DOHH2 (cell line): ENCODE results near the gene HIBADH.

ENCODE experiments used
- H3F3A ChIP-seq: fragments of 200-600 bp; sonication (generic), shearing (Covaris generic); 2 replicates; pipeline ENCODE4 v1.6.0; 2016; ENCODE audit warnings: antibody characterized with exemption, mild to moderate bottlenecking; ENCODE audit not compliant: control insufficient read depth, insufficient read depth
- H3K27ac ChIP-seq: fragments of 200-600 bp; sonication (generic); 2 replicates; pipeline ENCODE4 v1.5.1; 2014; ENCODE audit warnings: low read depth, mild to moderate bottlenecking, low read length, moderate library complexity
- H3K27me3 ChIP-seq: fragments of 200-600 bp; sonication (generic); 2 replicates; pipeline ENCODE4 v1.6.1; 2014; ENCODE audit warnings: mild to moderate bottlenecking, low read length, mixed read lengths; ENCODE audit not compliant: control insufficient read depth
- H3K36me3 ChIP-seq: fragments of 200-600 bp; sonication (generic); 2 replicates; pipeline ENCODE4 v1.6.1; 2014; ENCODE audit warnings: mild to moderate bottlenecking, low read length, moderate library complexity, mixed read lengths; ENCODE audit not compliant: control insufficient read depth
- H3K4me1 ChIP-seq: fragments of 200-600 bp; sonication (generic); 2 replicates; pipeline ENCODE4 v1.6.1; 2014; ENCODE audit warnings: mild to moderate bottlenecking, low read length, mixed read lengths; ENCODE audit not compliant: control insufficient read depth
- H3K4me2 ChIP-seq: fragments of 200-600 bp; sonication (generic); 2 replicates; pipeline ENCODE4 v1.6.0; 2014; ENCODE audit warnings: mild to moderate bottlenecking, low read length, moderate library complexity
- H3K4me3 ChIP-seq: fragments of 200-600 bp; sonication (generic); 2 replicates; pipeline ENCODE4 v1.5.1; 2014; ENCODE audit warnings: mild to moderate bottlenecking, low read length, mixed read lengths
- H3K79me2 ChIP-seq: fragments of 200-600 bp; sonication (generic); 2 replicates; pipeline ENCODE4 v1.6.1; 2014; ENCODE audit warnings: mild to moderate bottlenecking, low read length, mixed read lengths; ENCODE audit not compliant: control insufficient read depth
- H3K9me2 ChIP-seq: fragments of 200-600 bp; sonication (generic); replicated peaks from 2 replicates; pipeline ENCODE4 v1.6.1; 2014; ENCODE audit warnings: mild to moderate bottlenecking, low read length, mixed read lengths; ENCODE audit not compliant: control insufficient read depth
- H3K9me3 ChIP-seq: fragments of 200-600 bp; sonication (generic); 2 replicates; pipeline ENCODE4 v1.6.1; 2014; ENCODE audit warnings: antibody characterized with exemption, low read length, mixed read lengths; ENCODE audit not compliant: control insufficient read depth, insufficient read depth
- H4K20me1 ChIP-seq: fragments of 200-600 bp; sonication (generic); 2 replicates; pipeline ENCODE4 v1.6.0; 2014; ENCODE audit warnings: low read depth, mild to moderate bottlenecking, antibody characterized with exemption, low read length, moderate library complexity; ENCODE audit not compliant: control insufficient read depth, insufficient read depth
- EZH2phosphoT487 ChIP-seq: fragments of 200-600 bp; sonication (generic); IDR thresholded peaks from 2 replicates; pipeline ENCODE4 v1.6.1; 2017; ENCODE audit warnings: borderline replicate concordance, mild to moderate bottlenecking, antibody characterized with exemption, low read length, moderate library complexity, mixed read lengths
- TF ChIP-seq, protein P1 (sequence below): fragments of 200-600 bp; sonication (generic); IDR thresholded peaks from one replicate; pipeline ENCODE4 v1.5.1; 2014; ENCODE audit warnings: antibody characterized with exemption, mild to moderate bottlenecking, low read depth, low read length; ENCODE audit not compliant: poor library complexity, severe bottlenecking

The HIBADH gene

DNA sequence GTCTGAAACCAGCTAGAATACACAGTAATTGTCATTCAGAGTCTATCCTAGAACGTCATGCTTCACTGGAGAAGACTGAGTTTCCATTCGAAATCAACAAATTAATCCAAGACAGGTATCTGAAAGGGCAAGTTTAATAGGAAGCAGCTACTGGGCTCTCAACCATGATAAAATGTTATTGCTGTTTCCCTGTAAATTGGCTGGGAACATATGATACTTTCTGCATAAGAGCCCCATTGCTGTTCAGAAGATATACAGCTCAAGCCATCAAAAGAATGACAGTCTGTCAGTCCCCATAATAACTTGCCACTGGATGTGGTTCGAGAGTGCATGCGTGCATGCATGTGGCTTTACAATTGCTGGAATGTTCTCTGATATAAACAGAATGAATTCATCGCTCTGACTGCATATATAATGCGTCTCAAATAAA is 129.0 kb downstream of the HIBADH start:
- H3K4me2 ChIP-seq: no peak overlapping the region
- H4K20me1 ChIP-seq: no peaks in the 10 kb centered on the region
- no peaks in the 10 kb centered on the region for H3K4me1 ChIP-seq
- H3K79me2 ChIP-seq: no peaks in the 10 kb centered on the region
- no peak overlapping the region for H3K4me3 ChIP-seq
- H3K27ac ChIP-seq: no peak overlapping the region
- no peaks in the 10 kb centered on the region for H3K27me3 ChIP-seq
- H3K9me3 ChIP-seq: no peaks in the 10 kb centered on the region
- H3K9me2 ChIP-seq: no peaks in the 10 kb centered on the region
- TF ChIP-seq, protein P1, sequence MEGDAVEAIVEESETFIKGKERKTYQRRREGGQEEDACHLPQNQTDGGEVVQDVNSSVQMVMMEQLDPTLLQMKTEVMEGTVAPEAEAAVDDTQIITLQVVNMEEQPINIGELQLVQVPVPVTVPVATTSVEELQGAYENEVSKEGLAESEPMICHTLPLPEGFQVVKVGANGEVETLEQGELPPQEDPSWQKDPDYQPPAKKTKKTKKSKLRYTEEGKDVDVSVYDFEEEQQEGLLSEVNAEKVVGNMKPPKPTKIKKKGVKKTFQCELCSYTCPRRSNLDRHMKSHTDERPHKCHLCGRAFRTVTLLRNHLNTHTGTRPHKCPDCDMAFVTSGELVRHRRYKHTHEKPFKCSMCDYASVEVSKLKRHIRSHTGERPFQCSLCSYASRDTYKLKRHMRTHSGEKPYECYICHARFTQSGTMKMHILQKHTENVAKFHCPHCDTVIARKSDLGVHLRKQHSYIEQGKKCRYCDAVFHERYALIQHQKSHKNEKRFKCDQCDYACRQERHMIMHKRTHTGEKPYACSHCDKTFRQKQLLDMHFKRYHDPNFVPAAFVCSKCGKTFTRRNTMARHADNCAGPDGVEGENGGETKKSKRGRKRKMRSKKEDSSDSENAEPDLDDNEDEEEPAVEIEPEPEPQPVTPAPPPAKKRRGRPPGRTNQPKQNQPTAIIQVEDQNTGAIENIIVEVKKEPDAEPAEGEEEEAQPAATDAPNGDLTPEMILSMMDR: no peak
- TF ChIP-seq EZH2phosphoT487: no peak
- peaks cover 4% of the 10 kb centered on the region for H3K36me3 ChIP-seq
- no peaks in the 10 kb centered on the region for H3F3A ChIP-seq

DNA sequence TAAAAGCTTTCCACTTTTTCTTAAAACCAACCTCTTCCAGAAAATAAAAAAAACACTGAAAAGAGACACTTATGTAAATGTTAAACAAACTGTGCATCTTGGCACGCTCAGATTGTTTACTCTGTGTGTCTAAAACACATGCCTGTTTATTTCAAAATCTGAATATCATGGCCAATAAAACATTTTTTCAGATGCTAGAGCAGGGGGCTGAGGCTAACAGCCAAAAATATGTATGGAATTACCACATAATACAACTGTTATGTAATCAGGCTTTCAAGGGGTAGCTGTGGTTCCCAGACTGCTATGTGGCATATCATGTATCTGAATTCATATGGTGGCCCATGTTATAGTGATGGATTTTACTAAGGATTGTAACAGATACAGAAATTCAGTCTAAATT is 130.4 kb downstream of the HIBADH start:
- H3K4me2 ChIP-seq: no peak overlapping the region
- H3K27me3 ChIP-seq: no peaks in the 10 kb centered on the region
- no peaks in the 10 kb centered on the region for H4K20me1 ChIP-seq
- H3K79me2 ChIP-seq: no peaks in the 10 kb centered on the region
- no peaks in the 10 kb centered on the region for H3K9me3 ChIP-seq
- H3K36me3 ChIP-seq: peaks cover 4% of the 10 kb centered on the region; the same call in 1 of the 2 replicates
- H3K4me3 ChIP-seq: no peak overlapping the region
- no peak overlapping the region for H3K27ac ChIP-seq
- H3K4me1 ChIP-seq: no peaks in the 10 kb centered on the region
- H3F3A ChIP-seq: no peaks in the 10 kb centered on the region
- no peaks in the 10 kb centered on the region for H3K9me2 ChIP-seq
- TF ChIP-seq, protein P1: no peak
- TF ChIP-seq EZH2phosphoT487: no peak

DNA sequence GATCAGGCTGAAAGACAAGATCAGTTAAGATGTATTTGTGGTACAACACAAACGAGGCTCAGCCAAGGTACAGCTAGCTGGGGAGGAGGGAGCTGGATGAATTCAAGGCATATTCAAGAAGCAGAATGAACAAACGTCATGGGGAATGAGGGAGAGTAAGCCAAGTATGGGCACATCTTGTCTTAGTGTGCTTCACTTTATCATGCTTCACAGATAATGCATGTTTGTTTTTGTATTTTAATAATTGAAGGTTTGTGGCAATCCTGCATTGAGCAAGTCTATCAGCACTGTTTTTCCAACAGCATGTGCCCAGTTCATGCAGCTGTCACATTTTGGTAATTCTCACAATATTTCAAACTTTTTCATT is 135.4 kb downstream of the HIBADH start:
- Histone ChIP-seq H3K27ac (no peak overlapping the region), H3K4me1 (no peaks in the 10 kb centered on the region), H4K20me1 (no peaks in the 10 kb centered on the region), H3K4me3 (no peak overlapping the region), H3K9me2 (no peaks in the 10 kb centered on the region), H3K79me2 (no peaks in the 10 kb centered on the region), H3K36me3 (peaks cover 17% of the 10 kb centered on the region; the same call in 1 of the 2 replicates), H3K4me2 (no peak overlapping the region), H3K9me3 (no peaks in the 10 kb centered on the region), H3F3A (no peaks in the 10 kb centered on the region), H3K27me3 (no peaks in the 10 kb centered on the region)
- TF ChIP-seq, protein P1: no peak
- TF ChIP-seq EZH2phosphoT487: no peak
